Hindlimb muscle (tissue), 1 donor: ENCODE measurements around the gene CXCL10. TPM values are rescaled to one million over a fixed set of nuclear protein-coding genes. Genes with fewer than 3 reads are reported as not detected.
A peak's percentile ranks its signal among the peaks of the same experiment; 100 is the strongest.
"Not testable (repeated sequence)": the region's sequence is repeated elsewhere in the genome, so short reads cannot be mapped to it uniquely, and the experiment has no call there.

Experiments
- DNase-seq: peaks from one replicate; pipeline ENCODE4 v3.0.0-alpha.2; 2013
- polyA plus RNA-seq: library from polyadenylated mRNA; unstranded; fragments of 120-200 nt; gene quantifications from one replicate; pipeline ENCODE4 v1.2.1, GENCODE V29; 2013; ENCODE audit not compliant: insufficient read length

Gene CXCL10
- polyA plus RNA-seq, result 0.34 TPM

DNA sequence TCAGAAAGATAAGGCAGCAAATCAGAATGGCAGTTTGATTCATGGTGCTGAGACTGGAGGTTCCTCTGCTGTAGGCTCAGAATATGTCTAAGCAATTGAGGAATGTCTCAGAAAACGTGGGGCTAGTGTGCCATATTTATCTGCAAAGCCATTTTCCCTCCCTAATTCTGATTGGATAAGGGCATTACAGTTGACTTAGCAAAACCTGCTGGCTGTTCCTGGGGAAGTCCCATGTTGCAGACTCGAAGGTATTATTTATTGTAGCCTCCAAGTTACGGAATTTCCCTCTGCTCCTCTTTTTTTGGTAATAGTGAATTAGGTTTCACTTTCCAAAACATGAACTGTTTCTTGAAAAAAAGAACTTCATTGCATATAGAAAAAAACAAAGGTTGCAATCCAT is at the start of gene CXCL10:
Gene CXCL10 (minus strand): TSS at position 109 of the 400 bp plus-strand sequence. CDS start 66 bp downstream, at position 43.
- no peak for DNase-seq

- DNase-seq, result no peak
Measured at GRCh38 chr4:76072760-76073159, 49.5 kb upstream of the CXCL10 start.

DNA sequence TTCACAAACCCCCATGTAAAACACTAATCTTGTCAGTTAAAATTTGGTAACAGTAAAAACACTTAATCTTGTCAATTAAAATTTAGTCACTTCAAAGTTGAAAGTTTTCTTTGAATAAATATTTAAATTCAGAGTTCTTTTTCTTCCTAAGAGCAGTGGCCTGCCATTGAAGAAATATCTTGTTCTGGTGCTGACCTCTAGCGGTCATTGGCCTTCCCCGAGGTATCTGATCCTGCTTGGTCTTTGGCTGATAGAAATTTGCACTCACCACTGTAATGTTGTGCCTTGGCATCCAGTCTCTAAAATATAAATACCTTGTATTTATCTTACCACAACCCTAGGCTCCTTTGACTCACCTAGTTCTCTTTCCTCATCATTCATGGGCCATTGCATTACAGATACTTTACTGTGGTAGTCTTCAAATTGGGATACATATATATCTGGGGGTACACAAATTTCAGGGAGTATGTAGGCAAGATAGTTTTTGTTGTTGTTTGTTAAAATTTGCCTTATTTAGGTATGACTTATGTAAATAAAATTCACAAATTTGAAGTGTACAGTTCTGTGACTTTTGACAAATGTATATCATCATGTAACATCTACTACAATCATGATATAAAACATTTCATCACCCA is 44.5 kb upstream of the CXCL10 start:
- peak; percentile 73 for DNase-seq

GRCh38 chr4:76066546-76066945 is 43.2 kb upstream of the CXCL10 start:
- DNase-seq, result no peak

- no peak for DNase-seq
Measured at GRCh38 chr4:76061982-76062381, 38.7 kb upstream of the CXCL10 start.

DNA sequence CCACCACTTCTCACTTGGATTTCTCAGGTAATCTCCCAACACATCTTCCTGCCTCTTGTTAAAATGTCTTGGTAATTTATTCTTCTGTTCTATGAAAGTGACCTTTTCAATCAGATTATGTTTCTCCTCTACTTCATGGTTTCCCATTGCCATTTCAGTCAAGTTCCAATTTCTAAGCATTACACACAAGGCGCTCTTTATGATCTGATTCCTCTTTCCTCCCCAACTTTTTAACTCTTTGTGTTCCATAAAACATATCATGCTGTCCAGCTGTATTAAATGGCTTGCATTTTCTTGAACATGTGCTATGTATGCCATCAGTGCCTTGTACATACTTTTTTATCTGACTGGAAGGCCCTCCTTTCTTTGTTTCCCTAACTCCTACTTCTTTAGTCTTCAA is 38.1 kb upstream of the CXCL10 start:
- no peak for DNase-seq

DNA sequence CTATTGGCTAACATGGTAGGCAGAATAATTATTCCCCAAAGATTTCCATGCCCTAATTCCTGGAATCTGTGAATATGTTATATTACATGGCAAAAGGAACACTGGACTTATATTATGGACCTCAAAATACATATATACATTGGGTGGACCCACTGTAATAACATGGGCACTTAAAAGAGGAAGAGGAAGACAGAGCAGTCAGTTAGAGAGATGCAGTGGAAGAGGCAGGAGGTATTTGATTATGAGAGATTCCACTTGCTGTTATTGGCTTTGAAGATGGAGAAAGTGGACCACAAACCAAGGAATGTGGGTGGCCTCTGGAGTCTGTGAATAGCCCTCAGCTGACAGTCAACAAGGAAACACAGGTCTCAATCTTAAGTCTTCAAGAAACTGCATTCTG is 37.2 kb upstream of the CXCL10 start:
- no peak for DNase-seq

DNA sequence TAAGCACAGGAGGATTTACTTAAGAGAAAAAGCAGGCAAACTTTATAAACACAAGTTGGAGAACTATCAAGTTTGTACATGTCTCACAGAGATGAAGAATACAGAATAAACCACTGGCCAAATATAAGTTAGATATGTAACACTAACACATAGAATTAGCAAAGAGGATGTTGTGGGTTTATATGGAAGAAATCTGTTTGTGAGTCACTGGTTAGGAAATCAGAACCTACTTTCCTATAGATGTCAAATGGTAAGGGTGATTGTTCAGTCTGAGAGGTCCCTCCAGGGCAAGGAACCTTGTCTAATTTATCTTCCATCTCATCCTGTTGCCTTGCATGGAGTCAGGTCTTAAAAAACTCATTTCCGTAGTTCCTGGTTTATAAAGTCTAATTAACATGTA is 36.5 kb upstream of the CXCL10 start:
- DNase-seq, result no peak

DNA sequence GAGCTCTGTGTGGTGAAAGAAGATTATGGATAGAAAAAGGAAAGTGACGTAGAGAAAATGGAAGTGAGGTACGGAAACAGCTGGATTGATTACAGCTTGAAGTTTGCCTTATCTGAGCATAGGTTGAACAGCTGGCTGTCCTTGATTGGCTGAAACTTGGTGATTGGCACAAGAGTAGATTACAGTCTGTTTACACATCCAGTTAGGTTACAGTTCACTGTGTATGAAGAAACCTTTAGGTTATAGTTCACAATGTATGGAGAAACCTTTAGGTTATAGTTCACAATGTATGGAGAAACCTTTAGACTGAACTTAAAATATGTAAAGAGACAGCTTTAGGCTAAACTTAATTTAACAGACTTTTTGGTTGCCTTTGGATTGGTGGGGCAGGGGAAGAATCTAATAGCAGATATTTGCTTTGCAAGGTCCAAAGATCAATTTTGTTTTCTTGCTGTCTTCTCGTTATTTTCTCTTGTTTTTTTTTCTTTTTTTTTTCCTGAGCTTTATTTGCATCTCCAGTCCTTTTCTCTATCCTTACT is 35.7 kb upstream of the CXCL10 start:
- no peak for DNase-seq

GRCh38 chr4:76058302-76058701 is 35.0 kb upstream of the CXCL10 start:
- no peak for DNase-seq

DNA sequence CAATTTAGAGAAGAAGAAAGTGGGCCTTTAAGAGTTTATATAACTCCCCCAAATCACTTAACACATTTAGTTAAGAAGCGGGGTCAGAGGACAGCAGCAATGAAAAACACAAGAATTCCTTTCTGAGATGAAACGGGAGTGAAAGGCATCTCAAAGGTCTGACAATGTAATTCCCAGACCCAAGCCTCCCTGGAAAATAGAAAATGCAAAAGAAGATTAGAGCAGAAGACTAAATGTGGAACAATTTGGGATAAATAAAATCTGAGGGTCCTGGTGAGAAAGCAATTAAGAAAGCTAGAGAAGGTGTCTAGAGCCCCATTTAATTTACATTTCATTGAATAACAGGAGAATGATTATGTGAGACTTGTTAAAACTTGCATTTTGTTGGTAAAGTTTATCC is 32.1 kb upstream of the CXCL10 start:
- DNase-seq, result no peak

- DNase-seq, result no peak
Measured at GRCh38 chr4:76055016-76055415, 31.7 kb upstream of the CXCL10 start.

DNA sequence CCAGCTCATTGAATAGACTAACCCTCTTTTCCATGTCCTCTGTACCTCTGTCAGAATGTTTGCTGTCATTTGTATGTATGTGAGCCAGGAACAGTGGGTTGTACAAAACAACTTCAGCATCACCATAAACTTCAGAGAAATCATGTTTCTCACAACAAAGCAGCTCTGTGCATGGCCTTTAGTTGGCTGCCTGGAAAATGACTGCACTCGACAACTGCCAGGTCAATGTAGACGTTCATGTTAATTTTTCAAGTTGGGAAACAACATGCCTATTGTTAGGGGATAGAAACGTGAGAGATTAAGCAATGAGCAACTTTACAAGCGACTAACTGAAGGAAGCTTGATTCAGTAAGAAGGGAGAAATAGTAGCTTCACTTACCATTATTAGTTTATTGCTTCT is 30.4 kb upstream of the CXCL10 start:
- DNase-seq, result no peak

DNA sequence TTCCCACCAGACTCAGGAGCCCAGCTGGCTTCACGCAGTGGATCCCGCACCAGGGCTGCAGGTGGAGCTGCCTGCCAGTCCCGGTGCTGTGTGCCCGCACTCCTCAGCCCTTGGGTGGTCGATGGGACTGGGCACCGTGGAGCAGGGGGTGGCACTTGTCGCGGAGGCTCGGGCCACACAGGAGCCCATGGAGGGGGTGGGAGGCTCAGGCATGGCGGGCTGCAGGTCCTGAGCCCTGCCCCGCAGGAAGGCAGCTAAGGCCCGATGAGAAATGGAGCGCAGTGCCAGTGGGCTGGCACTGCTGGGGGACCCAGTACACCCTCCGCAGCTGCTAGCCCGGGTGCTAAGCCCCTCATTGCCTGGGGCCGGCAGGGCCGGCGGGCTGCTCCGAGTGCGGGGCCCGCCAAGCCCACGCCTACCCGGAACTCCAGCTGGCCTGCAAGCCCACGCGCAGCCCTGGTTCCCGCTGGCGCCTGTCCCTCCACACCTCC is 27.3 kb upstream of the CXCL10 start:
- DNase-seq, result not testable (repeated sequence)

GRCh38 chr4:76049860-76050416 is 26.6 kb upstream of the CXCL10 start:
- DNase-seq, result not testable (repeated sequence)

- DNase-seq, result not testable (repeated sequence)
Measured at GRCh38 chr4:76044686-76045085, 21.4 kb upstream of the CXCL10 start.

GRCh38 chr4:76043306-76043705 is 20.0 kb upstream of the CXCL10 start:
- DNase-seq, result not testable (repeated sequence)

DNA sequence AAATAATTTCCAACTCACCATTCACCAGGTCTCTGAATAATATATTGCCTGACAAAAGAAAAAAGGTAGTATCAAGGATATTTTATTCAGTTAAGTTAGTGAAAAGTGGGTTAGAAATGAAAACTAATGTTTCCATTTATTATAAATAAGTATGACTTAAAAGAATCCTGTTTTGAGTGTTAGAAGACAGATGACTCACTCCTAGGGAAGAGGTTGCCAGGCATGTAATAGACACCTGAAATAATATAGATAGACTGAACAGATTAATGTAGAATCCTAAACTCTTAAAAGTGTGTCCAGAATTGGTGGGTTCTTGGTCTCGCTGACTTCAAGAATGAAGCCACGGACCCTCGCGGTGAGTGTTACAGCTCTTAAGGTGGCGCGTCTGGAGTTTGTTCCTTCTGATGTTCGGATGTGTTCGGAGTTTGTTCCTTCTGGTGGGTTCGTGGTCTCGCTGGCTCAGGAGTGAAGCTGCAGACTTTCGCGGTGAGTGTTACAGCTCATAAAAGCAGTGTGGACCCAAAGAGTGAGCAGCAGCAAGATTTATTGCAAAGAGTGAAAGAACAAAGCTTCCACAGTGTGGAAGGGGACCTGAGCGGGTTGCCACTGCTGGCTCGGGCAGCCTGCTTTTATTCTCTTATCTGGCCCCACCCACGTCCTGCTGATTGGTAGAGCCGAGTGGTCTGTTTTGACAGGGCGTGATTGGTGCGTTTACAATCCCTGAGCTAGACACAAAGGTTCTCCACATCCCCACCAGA is 19.1 kb upstream of the CXCL10 start:
- DNase-seq, result not testable (repeated sequence)

DNA sequence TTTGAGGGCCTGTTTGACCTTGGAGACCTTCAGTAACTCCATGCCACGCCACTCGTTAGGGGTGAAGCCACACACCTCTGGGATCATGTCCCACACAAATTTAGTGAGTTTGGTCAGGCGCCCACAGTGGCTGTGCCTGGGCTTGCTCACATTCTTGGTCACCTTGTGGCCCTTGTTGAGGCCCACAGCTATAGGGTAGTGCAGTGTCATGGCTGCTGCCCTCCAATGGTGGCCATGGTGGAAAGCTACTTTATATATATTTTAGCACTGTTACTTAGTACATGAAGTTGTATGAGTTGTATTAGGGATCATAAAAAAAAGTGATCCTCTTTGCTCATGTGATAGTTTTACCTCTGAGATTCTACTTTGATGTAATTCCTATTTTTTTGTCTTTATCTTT is 13.6 kb upstream of the CXCL10 start:
- no peak for DNase-seq

GRCh38 chr4:76035799-76036380 is 12.6 kb upstream of the CXCL10 start, which contains the start of gene CXCL11:
CXCL11 (minus strand) TSS chr4:76036070; CDS start chr4:76035987, 83 bp downstream.
- DNase-seq, result no peak

DNA sequence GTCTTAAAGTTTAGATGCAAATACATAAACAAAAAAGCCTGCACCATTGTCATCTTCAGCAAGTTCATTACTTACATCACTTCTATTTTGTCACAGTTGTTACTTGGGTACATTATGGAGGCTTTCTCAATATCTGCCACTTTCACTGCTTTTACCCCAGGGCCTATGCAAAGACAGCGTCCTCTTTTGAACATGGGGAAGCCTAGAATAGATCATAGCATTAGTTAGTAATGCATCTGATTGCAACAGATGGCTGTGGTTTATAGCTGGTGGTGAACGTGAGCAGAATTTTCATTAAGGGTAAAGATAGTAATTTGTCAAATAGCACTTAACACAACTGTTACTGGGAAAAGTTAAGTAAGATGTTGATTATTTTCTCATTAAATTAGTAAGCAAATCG is 11.8 kb upstream of the CXCL10 start:
- no peak for DNase-seq

- no peak for DNase-seq
Measured at GRCh38 chr4:76029300-76029699, 6.0 kb upstream of the CXCL10 start.

GRCh38 chr4:76028350-76028765 is 5.1 kb upstream of the CXCL10 start:
- DNase-seq, result peak; percentile 1
